Mesenchymal stem cell (in vitro differentiated cells and primary cell): ENCODE data around the gene LIMA1.
A peak's percentile ranks its signal among the peaks of the same experiment; 100 is the strongest.
"Not testable (repeated sequence)": the region's sequence is repeated elsewhere in the genome, so short reads cannot be mapped to it uniquely, and the experiment has no call there.

Experiments used
- DNase-seq: peaks from one replicate; pipeline ENCODE4 v3.0.0-alpha.2; 2013
- H2AFZ ChIP-seq: one replicate; pipeline ENCODE4 v1.6.1; 2013; ENCODE audit warnings: low read depth, mild to moderate bottlenecking, control low read depth, inconsistent platforms, low read length, moderate library complexity
- H2AK5ac ChIP-seq: 2 replicates; pipeline ENCODE4 v1.6.1; 2013; ENCODE audit warnings: low read length, moderate library complexity, mild to moderate bottlenecking, inconsistent platforms; ENCODE audit not compliant: severe bottlenecking
- H2BK120ac ChIP-seq: one replicate; pipeline ENCODE4 v1.6.1; 2013; ENCODE audit warnings: low read depth, mild to moderate bottlenecking, inconsistent platforms, low read length, moderate library complexity
- H2BK12ac ChIP-seq, 2 experiments: one replicate each; pipeline ENCODE4 v1.6.1; 2013; ENCODE audit warnings: inconsistent platforms in 2 of 2, low read length in 2 of 2, mild to moderate bottlenecking in 2 of 2, moderate library complexity in 2 of 2, control low read depth in 1 of 2
- H2BK15ac ChIP-seq: one replicate; pipeline ENCODE4 v1.6.1; 2013; ENCODE audit warnings: mild to moderate bottlenecking, low read depth, inconsistent platforms; ENCODE audit not compliant: poor library complexity, severe bottlenecking
- H2BK5ac ChIP-seq: 2 replicates; pipeline ENCODE4 v1.6.1; 2013; ENCODE audit warnings: low read depth, mild to moderate bottlenecking, low read length, control low read depth, inconsistent platforms; ENCODE audit not compliant: poor library complexity, severe bottlenecking
- H3K14ac ChIP-seq, 2 experiments: one replicate each; pipeline ENCODE4 v1.6.1; 2013; ENCODE audit warnings: inconsistent platforms in 2 of 2, low read length in 2 of 2, control low read depth in 1 of 2, mild to moderate bottlenecking in 1 of 2, moderate library complexity in 1 of 2
- H3K18ac ChIP-seq, 2 experiments: one replicate each; pipeline ENCODE4 v1.6.1; 2013; ENCODE audit warnings: inconsistent platforms in 2 of 2, low read length in 2 of 2, control low read depth in 1 of 2, low read depth in 1 of 2, mild to moderate bottlenecking in 1 of 2
- H3K23ac ChIP-seq, 2 experiments: one replicate each; pipeline ENCODE4 v1.6.1; 2013; ENCODE audit warnings: inconsistent platforms in 2 of 2, low read length in 2 of 2, mild to moderate bottlenecking in 2 of 2, moderate library complexity in 2 of 2, control low read depth in 1 of 2
- H3K27ac ChIP-seq: 2 replicates; pipeline ENCODE4 v1.5.1; 2013; ENCODE audit warnings: mild to moderate bottlenecking, moderate library complexity, low read length, control low read depth, inconsistent platforms; ENCODE audit not compliant: poor library complexity, severe bottlenecking
- H3K27me3 ChIP-seq, 2 experiments: 2 replicates each; pipeline versions ENCODE4 v1.6.1 to v1.7.0; 2013; ENCODE audit warnings: low read length in 2 of 2, mild to moderate bottlenecking in 2 of 2, moderate library complexity in 2 of 2, control low read depth in 1 of 2, inconsistent platforms in 1 of 2; ENCODE audit not compliant: control insufficient read depth in 1 of 2, insufficient read depth in 1 of 2
- H3K36me3 ChIP-seq, 2 experiments: 2 replicates each; pipeline versions ENCODE4 v1.6.1 to v1.7.0; 2013; ENCODE audit warnings: low read length in 2 of 2, control low read depth in 1 of 2, inconsistent platforms in 1 of 2, low read depth in 1 of 2, mild to moderate bottlenecking in 1 of 2; ENCODE audit not compliant: insufficient read depth in 2 of 2, control insufficient read depth in 1 of 2
- H3K4ac ChIP-seq, 2 experiments: one replicate each; pipeline ENCODE4 v1.6.1; 2013; ENCODE audit warnings: inconsistent platforms in 2 of 2, low read length in 2 of 2, mild to moderate bottlenecking in 2 of 2, moderate library complexity in 2 of 2, control low read depth in 1 of 2, low read depth in 1 of 2
- H3K4me1 ChIP-seq: 2 replicates; pipeline ENCODE4 v1.6.1; 2013; ENCODE audit warnings: low read depth, low read length, control low read depth; ENCODE audit not compliant: control insufficient read depth, insufficient read depth
- H3K4me2 ChIP-seq: 2 replicates; pipeline ENCODE4 v1.6.1; 2013; ENCODE audit warnings: low read length, mild to moderate bottlenecking, inconsistent platforms; ENCODE audit not compliant: poor library complexity, severe bottlenecking
- H3K4me3 ChIP-seq, 2 experiments: 2 replicates each; pipeline versions ENCODE4 v1.5.1 to v1.7.0; 2013; ENCODE audit warnings: low read length in 2 of 2, mild to moderate bottlenecking in 2 of 2, control low read depth in 1 of 2, low read depth in 1 of 2; ENCODE audit not compliant: insufficient read depth in 1 of 2
- H3K79me1 ChIP-seq: replicated peaks from 2 replicates; pipeline ENCODE4 v1.6.1; 2013; ENCODE audit warnings: mild to moderate bottlenecking, control low read depth, low read length, inconsistent platforms; ENCODE audit not compliant: poor library complexity, severe bottlenecking
- H3K9ac ChIP-seq: 2 replicates; pipeline ENCODE4 v1.7.0; 2013; ENCODE audit warnings: mild to moderate bottlenecking, low read length, moderate library complexity
- H3K9me3 ChIP-seq: 2 replicates; pipeline ENCODE4 v1.7.0; 2013; ENCODE audit warnings: mild to moderate bottlenecking, low read length; ENCODE audit not compliant: control insufficient read depth
- H4K8ac ChIP-seq: one replicate; pipeline ENCODE4 v1.6.1; 2013; ENCODE audit warnings: inconsistent platforms, mild to moderate bottlenecking, low read length, moderate library complexity
- H4K91ac ChIP-seq: one replicate; pipeline ENCODE4 v1.6.1; 2013; ENCODE audit warnings: mild to moderate bottlenecking, low read length, inconsistent platforms
- WGBS: methylation state at CpG from one replicate; pipeline ENCODE4 v1.1.7; 2013; ENCODE audit warnings: mixed read lengths; 5-methylcytosine and 5-hydroxymethylcytosine counted together

Gene LIMA1

GRCh38 chr12:50313256-50313931 lies 30.1 kb upstream of the LIMA1 start:
- Histone ChIP-seq H2BK120ac (no peak overlapping the region), H2BK5ac (no peak overlapping the region), H3K9ac (peak overlapping the region; percentile 27), H3K4ac (no peak overlapping the region), H3K14ac (no peak overlapping the region), H3K9me3 (no peaks in the 10 kb centered on the region), H2BK12ac (peak overlapping the region in 1 of 2 experiments; percentile 21), H3K23ac (no peak overlapping the region), H3K4me3 (no peak overlapping the region), H3K4me2 (no peak overlapping the region), H2BK15ac (no peak overlapping the region), H3K36me3 (no peaks in the 10 kb centered on the region), H2AK5ac (no peak overlapping the region), H3K79me1 (peaks cover 3% of the 10 kb centered on the region), H3K27ac (no peak overlapping the region), H4K91ac (no peak overlapping the region), H4K8ac (no peak overlapping the region), H2AFZ (no peak overlapping the region), H3K27me3 (no peaks in the 10 kb centered on the region), H3K4me1 (peaks cover 3% of the 10 kb centered on the region), H3K18ac (no peak overlapping the region)
- DNase-seq = no peak
- 98% methylated on average over 4 of the region's 5 CpGs for WGBS

GRCh38 chr12:50311858-50312609 lies 28.7 kb upstream of the LIMA1 start:
- not testable (repeated sequence) for H2AK5ac ChIP-seq, H2AFZ ChIP-seq, H4K8ac ChIP-seq, H4K91ac ChIP-seq, H3K4me1 ChIP-seq, H3K4me3 ChIP-seq, H3K23ac ChIP-seq, H3K14ac ChIP-seq, H2BK15ac ChIP-seq, H2BK12ac ChIP-seq, H2BK120ac ChIP-seq, H3K36me3 ChIP-seq, H3K18ac ChIP-seq, H3K4ac ChIP-seq, H3K79me1 ChIP-seq, H3K4me2 ChIP-seq, H3K27me3 ChIP-seq, H3K27ac ChIP-seq, H2BK5ac ChIP-seq, H3K9me3 ChIP-seq
- peak; percentile 69 for DNase-seq
- WGBS = 73% methylated on average over 10 of the region's 11 CpGs
- H3K9ac ChIP-seq = peak overlapping the region; percentile 65

GRCh38 chr12:50309950-50310349 lies 26.6 kb upstream of the LIMA1 start:
- Histone ChIP-seq H3K18ac (no peak overlapping the region), H3K79me1 (peaks cover 3% of the 10 kb centered on the region), H2BK12ac (no peak overlapping the region), H2AFZ (no peak overlapping the region), H3K27ac (no peak overlapping the region), H3K14ac (no peak overlapping the region), H3K4ac (no peak overlapping the region), H3K36me3 (no peaks in the 10 kb centered on the region), H3K4me2 (no peak overlapping the region), H2AK5ac (no peak overlapping the region), H2BK15ac (no peak overlapping the region), H3K27me3 (no peaks in the 10 kb centered on the region), H3K9ac (no peak overlapping the region), H3K23ac (no peak overlapping the region), H2BK5ac (no peak overlapping the region), H3K4me1 (peaks cover 3% of the 10 kb centered on the region), H4K91ac (no peak overlapping the region), H2BK120ac (no peak overlapping the region), H3K4me3 (no peak overlapping the region), H4K8ac (no peak overlapping the region), H3K9me3 (no peaks in the 10 kb centered on the region)
- WGBS = 91% methylated on average over 1 of the region's 2 CpGs
- DNase-seq = no peak

- Histone ChIP-seq H2BK120ac (no peak overlapping the region), H2AK5ac (no peak overlapping the region), H3K4me3 (no peak overlapping the region), H3K9ac (peak overlapping the region; percentile 53), H3K14ac (no peak overlapping the region), H3K9me3 (no peaks in the 10 kb centered on the region), H2BK15ac (no peak overlapping the region), H3K27ac (no peak overlapping the region), H3K18ac (no peak overlapping the region), H4K91ac (no peak overlapping the region), H3K36me3 (no peaks in the 10 kb centered on the region), H3K4ac (no peak overlapping the region), H2AFZ (no peak overlapping the region), H3K4me1 (no peaks in the 10 kb centered on the region), H3K23ac (no peak overlapping the region), H3K27me3 (no peaks in the 10 kb centered on the region), H3K4me2 (no peak overlapping the region), H2BK5ac (no peak overlapping the region), H3K79me1 (no peaks in the 10 kb centered on the region), H2BK12ac (no peak overlapping the region), H4K8ac (no peak overlapping the region)
- 31% methylated on average over 3 of the region's 3 CpGs for WGBS
- peak; percentile 71 for DNase-seq
Observed at GRCh38 chr12:50302686-50303085, 19.4 kb upstream of the LIMA1 start.
